GM18502 (cell line): ENCODE measurements around the gene CT47C1.
"Not testable (repeated sequence)": the region's sequence is repeated elsewhere in the genome, so short reads cannot be mapped to it uniquely, and the experiment has no call there.

Source experiments
- ATAC-seq: cut with Tn5 transposase; IDR thresholded peaks from one replicate; pipeline ENCODE4 v1.9.1; 2021; ENCODE audit warnings: mild to moderate bottlenecking; ENCODE audit not compliant: unreplicated experiment, poor library complexity

Gene CT47C1

DNA sequence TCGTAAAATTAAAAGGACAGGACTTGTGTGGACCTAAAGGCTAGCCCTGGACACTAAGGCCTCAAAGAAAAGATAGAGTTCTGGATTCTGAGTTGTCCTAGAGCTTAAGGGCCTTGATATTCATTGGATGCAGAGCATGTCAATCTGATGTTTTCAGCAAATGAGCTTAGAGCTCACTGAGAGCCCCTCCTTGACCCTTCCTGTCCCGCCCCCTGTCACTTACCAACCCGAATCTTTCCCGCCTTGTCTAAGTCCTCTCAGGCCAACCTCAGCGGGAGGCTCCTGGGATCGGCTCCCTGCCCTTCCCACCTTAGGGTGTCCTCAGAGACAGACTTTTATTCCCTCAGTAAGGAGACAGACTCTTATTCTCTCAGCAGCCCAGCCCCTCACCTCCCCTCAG is at the start of gene CT47C1:
CT47C1 (plus strand) TSS at position 250 of the 400 bp plus-strand sequence. CDS start 233 bp downstream, outside the sequence.
- ATAC-seq = no peak

DNA sequence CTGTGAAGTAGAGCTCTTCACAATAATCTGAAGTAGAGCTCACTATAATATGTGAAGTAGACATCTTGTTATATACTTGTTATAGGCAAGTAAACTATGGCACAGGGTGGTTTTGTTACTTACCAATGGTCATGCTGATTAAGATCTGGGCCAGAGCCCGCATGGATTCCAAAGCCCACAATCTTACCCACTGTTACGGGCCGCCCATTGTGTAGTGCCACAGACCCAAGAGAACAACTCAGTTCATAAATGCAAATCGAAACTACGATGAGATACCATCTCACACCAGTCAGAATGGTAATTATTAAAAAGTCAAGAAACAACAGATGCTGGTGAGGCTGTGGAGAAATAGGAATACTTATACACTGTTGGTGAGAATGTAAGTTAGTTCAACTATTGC is 46.9 kb upstream of the CT47C1 start:
- no peak for ATAC-seq

DNA sequence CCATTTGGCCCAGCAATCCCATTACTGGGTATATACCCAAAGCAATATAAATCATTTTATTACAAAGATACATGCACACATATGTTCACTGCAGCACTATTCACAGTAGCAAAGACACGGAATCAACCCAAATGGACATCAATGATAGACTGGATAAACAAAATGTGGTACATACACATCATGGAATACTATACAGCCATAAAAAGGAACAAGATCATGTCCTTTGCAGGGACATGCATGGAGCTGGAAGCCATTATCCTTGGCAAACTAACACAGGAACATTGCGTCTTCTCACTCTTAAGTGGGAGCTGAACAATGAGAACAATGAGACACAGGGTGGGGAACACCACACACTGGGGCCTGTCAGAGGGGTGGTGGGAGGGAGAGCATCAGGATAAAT is 46.4 kb upstream of the CT47C1 start:
- ATAC-seq = not testable (repeated sequence)

DNA sequence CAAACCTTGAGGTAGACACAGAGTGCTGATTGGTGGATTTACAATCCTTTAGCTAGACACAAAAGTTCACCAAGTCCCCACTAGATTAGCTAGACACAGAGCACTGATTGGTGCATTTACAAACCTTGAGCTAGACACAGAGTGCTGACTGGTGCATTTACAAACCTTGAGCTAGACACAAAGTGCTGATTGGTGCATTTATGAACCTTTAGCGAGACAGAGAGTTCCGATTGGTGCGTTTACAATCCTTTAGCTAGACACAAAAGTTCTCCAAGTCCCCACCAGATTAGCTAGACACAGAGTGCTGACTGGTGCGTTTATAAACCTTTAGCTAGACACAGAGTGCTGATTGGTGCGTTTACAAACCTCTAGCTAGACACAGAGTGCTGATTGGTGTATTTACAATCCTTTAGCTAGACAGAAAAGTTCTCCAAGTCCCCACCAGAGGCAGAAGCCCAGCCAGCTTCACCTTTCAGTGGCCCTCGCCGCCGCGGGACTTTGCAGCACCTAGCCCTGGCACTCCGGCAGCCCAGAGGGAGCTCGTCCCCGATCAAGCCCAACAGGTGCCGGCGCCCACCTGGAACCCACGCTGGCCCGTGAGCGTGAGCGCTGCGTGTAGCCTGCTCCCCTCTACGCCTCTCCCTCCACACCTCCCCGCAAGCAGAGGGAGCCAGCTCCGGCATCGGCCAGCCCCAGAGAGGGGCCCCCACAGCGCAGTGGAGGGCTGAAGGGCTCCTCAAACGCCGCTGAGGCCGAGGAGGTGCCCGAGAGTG is 44.6 kb upstream of the CT47C1 start:
- ATAC-seq = not testable (repeated sequence)

DNA sequence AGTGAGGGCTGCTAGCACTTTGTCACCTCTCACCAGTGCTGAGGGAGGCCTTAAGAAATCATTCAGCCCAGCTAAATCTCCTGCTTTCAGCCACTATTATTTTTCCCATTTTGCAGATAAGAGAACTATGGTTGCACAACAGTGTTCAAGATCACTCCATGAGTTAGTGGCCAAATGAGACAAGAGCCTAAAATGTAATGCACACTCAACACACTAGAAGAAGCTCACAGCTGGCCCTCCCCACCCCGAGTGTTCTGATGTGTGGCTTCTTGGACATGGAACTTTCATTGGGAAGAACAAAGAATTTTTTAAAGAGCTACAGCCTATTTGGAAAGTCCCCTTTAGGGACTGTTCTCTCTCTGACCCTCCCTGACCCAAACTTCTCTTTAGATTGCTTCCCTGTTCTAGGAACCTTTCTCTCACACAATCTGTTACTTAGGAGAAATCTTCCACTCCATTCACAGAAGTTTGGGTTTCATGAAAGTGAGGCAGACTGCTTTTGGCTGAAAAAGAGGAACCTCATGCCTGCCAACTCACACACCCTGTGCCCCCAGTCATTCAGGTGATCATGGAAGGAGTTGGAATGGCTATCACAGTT is 44.0 kb upstream of the CT47C1 start:
- ATAC-seq = no peak

DNA sequence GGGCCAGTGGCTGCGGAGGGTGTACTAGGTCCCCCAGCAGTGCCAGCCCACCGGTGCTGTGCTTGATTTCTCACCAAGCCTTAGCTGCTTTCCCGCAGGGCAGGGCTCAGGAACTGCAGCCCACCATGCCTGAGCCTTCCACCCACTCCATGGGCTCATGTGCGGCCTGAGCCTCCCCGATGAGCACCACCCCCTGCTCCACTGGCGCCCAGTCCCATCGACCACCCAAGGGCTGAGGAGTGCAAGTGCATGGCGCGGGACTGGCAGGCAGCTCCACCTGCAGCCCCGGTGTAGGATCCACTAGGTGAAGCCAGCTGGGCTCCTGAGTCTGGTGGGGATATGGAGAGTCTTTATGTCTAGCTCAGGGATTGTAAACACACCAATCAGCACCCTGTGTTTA is 43.1 kb upstream of the CT47C1 start:
- not testable (repeated sequence) for ATAC-seq

DNA sequence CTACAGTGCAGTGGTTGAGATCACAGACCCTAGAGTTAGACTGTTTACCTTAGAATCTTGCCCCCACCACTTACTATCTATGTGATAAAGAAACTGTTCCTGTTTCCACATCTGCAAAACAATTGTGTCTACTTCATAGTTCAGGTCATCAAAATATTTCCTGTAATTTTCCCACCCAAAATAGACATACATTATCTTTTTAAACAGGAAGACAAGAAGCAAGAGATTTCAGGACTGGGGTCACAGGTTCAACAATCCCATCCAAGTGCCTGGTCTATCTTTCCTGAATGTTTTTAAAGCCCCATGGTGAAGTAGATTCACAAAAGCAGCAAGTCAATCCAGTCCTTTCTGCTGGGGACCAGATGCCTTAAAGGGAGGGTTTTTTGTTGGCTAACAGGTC is 41.8 kb upstream of the CT47C1 start:
- ATAC-seq = no peak

DNA sequence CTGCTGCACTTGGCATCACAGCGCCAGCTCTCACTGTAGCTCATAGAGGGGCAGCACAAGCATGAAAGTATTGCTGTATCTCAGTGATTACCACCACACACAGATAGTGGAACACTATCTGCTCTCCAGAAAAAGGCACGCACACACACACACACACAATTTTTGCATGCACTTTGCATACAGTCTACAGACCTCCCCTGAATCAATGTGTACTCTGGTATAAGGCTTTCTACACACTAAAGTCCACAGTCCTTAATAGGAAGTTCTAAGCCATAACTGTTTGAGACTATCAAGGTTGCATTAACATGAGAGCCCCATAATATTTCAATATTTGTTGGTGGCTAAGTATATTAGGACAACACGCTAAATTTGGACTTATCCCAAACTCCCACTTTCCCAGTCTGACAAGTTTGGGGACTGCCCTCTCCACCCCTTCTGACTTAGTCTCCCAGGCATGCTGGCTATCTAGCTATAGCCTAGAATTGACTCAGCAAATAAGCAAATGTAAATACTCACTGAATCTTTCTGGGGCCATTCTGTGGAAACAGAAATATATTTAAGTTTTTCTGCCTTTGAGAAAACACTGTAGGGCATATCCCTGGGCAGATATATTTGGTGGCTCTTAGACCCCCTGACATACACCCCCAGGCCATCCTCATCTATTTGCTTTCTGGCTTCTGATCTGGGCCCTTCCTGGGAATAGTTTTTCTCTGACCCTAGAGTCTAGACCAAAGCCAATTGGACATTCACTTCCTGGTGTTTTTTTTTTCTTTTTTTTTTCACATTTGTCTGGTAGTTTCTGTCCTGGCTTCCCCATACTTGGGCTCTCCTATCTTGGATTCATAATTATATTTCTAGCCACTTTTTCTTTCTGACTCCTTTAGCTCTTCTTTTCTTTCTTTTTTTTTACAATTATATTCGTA is 36.4 kb upstream of the CT47C1 start:
- no peak for ATAC-seq

DNA sequence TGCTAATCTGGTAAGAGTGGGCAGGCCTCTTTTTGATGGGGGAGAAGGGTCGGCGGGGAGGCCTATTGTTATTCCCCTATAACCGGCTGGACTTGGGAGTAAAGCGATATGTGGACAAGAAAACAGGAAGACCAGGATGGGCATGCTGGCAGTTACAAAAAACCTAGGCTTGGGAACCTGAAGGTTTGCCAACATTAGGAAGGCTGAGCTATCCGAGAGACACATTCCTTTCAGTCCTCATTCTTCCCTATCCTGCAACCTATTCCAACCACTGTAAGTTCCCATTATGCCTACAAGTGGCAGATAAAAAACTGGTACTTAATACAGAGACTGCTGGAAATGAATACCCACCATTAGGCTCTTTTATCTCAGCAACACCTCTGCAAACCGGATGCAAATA is 32.4 kb upstream of the CT47C1 start:
- no peak for ATAC-seq

DNA sequence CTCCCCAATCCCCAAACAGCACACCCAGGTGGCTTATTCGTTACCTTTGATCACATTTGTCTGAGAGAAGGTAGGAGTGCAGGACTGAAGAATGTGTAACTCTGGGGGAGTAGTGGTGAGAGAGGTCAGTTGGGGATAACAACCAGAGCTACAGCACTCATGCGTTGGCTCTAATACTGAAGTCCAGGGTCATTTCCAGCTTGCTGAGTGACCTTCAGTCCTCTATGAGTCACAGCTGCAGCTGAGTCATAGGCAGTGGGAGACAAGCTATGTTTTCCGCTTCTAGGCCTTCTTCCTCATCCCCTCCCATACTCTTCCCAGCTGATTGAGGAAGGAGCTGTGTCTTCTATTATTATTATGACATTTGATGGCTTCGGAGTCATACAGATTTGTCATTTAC is 31.6 kb upstream of the CT47C1 start:
- no peak for ATAC-seq

DNA sequence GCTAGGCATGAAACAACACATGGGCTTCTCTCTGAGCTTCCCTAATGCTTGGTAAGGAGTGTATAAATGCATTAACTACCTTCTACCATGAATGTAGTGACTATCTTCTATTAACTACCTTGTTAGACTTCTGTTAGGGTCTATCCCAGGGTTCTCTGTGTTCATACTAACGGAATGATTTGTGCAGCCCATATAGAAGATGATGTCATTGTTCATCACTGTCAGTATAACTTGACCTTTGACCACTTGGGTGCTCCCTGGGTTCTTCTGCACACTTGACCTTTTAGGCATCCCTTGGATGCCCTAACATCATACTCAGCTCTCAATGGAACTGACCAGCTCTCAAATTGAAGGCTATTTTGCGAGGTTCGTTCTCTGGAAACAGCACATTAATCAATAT is 30.8 kb upstream of the CT47C1 start:
- no peak for ATAC-seq

DNA sequence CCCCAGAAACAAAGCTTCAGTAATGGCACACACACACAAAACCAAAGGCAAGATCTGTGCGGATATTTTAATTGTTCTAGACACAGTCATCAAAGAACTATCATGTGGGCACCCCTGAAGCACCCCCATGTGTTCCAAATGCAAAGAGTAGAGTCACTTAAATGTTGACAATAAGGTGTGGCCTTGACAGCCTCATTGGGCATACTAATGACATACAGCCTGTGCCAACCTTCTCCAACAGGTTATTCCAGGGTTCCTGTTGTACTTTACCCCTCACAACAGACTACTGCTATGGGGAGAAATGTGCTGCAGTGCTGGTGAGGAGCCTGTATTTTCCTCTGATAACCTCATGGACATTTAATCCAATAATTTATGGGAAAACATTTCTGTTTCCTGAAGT is 29.8 kb upstream of the CT47C1 start:
- no peak for ATAC-seq

DNA sequence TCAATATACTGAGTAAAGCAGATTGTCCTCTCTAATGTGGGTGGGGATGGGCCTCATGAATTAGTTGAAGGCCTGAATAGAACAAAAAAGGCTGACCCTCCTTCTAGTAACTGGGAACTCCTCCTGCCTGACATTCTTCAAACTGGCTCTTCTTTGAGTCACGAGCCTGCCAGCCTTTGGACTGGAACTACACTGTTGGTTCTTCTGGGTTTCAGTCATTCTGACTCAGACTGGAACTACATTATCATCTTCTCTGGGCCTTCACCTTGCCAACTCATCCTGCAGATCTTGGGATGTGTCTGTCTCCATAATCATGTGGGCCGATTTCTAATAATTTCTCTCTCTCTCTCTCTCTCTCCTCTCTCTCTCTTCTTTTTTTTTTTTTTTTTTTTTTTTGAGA is 26.9 kb upstream of the CT47C1 start:
- no peak for ATAC-seq

DNA sequence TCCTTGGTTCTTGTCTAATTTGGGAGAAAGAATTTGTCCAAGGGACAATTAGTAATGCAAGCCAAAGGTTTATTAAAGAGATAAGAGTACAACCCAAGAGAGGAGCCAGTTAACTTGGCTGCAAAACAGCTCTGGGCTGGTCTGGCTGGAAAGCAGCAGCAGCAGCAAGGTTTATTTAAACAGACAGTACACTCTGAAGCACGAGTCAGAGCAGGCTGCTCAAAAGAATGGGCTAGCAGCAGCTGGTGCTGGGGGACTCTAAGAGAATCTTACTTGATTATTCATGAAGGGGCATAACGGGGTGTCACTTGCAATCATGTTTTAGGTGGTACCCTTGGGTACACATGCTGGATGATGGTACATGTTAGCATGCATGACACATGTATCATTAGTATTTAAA is 17.1 kb upstream of the CT47C1 start:
- no peak for ATAC-seq

DNA sequence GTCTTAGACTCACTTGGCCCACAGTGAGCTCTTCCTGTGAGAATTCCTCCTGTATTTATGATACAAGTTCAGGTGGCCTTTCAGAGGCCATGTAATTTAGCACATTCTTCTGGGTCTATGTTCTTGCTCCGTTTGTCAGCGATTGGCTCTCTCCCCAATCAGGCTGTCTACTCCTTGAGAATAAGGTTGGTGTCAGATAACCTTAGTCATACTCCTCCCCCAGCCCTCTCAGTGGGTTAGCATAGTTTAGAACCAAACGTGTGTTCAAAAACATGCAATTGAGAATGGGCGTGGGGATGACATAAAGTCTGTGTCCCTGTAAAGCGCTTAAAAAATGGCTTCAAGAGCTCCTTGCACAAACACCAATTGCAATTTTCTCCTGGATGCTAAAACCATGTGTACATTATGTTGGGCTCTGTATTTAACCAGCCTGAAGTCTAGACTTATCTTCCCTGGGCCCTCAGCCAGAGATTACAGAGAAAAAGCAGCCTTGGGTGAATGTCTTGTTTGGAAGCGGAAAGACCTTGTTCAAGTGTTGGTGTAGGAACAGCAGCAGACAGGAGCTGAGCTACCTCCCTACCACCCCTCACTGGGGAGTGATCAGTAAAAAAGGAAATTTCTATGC is 9.9 kb upstream of the CT47C1 start:
- no peak for ATAC-seq

DNA sequence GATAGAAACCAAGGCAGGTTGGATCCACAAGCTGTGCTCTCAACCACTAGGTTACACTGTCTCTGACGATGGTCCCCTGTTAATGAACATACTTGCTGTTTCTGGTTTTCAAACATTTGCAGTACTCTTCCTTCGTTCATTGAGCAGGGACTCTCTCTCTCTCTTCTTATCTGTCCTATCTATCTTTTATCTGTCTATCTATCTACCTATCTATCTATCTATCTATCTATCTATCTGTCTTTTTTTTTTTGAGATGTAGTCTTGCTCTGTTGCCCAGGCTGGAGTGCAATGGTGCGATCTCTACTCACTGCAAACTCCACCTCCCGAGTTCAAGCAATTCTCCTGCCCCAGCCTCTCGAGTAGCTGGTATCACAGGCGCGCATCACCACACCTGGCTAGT is 9.4 kb upstream of the CT47C1 start:
- no peak for ATAC-seq

DNA sequence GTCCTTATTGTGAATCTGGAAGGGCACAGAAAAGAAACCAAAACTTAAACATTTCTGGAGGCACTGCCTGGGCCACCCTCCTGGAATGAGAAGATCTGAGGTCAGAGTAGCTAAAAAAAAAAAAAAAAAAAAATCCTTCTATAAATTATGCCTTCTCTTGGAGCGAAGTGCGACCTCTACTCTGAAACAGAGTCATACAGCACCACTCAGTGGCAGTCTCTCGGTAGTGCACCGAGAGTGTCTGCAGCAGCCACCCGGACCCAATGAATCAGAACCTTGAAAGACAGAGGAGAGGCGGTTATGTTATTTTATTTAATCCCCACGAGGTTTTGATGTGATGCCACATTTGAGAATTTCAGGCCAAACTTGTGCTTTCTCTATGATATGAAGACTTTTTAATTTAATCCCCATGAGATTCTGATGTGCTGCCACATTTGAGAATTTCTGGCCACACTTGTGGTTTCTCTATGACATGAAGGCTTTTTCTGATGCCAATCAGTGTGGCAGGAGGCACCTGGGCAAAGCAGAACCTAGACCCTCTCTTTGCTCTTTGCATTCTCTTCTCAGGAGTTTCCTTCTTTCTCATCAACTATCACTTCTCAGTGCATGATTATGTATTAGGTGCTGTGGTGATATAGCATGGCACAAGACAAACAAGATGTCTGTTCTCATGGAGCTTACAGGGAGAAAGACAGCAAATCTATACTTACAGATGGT is 5.6 kb upstream of the CT47C1 start:
- peak; percentile 61 for ATAC-seq

DNA sequence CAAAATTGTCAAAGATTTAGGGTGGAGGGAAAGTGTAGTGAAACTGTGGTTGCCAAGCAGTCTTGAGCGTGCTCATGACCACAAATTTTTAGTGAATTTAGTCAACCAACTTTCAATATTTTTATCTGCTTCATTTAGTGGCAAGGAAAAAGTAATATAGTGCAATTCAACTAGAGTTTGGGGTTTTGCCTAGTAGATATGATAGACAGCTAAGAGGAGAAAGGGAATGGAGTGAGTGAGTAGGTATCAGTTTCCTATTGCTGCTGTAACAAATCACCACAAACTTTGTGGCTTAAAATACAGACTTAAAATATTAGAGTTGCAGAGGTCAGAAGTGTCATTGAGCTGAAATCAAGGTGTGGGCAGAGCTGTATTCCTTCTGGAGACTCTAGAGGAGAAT is 3.7 kb upstream of the CT47C1 start:
- ATAC-seq = no peak

DNA sequence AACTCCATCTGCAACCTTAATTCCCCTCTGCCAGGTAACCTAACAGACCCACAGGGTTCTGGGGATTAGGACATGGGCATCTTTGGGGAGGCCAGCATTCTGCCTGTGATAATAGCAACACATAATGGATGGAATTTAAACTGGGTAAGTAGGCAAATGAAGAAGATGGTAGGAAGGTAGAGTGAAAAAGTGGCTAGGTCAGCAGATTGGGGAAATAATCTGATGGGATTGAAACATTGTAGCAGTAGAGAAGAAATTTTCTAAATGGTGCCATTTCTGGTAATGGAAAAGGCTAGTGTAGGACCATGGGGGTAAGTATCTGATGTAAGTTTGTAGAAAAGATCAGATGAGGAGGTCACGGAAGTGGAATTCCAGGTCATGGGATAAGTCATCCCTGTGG is 3.0 kb upstream of the CT47C1 start:
- no peak for ATAC-seq

DNA sequence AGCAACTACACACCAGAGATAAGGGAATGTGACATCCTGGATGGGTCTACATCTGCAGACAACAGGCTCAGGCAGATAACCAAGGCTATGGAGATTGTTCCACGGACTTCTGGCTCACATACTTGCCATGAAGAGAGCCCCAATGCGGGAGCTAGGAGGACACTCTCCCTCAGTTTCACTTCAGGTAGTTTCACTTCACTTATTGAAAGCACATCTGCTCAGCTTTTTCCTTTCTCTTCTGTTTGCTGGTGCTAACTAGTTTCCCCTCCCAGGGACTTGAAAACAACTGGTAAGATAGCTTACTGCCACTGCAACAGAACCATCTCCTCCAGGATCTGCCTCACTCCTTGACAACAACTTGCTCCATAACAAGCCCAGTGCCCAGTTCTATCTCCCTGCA is 1.4 kb upstream of the CT47C1 start:
- peak; percentile 73 for ATAC-seq
